Measurements from ENCODE around the gene RANBP1.

GRCh38 chr22:20083891-20084546, 31.9 kb upstream of the RANBP1 start:
- TF ChIP-seq RAD21 (IDR thresholded peaks at IDR 0.05; ENCODE audit: low read depth) (no peak), TEAD4 (IDR thresholded peaks at IDR 0.05) (no peak)
